HG02981 (cell line): ENCODE measurements around the gene ITGB4.

ENCODE experiments used
- ATAC-seq: cut with Tn5 transposase; IDR thresholded peaks from one replicate; pipeline ENCODE4 v1.9.1; 2021; ENCODE audit warnings: mild to moderate bottlenecking, moderate library complexity; ENCODE audit not compliant: unreplicated experiment

Gene ITGB4

DNA sequence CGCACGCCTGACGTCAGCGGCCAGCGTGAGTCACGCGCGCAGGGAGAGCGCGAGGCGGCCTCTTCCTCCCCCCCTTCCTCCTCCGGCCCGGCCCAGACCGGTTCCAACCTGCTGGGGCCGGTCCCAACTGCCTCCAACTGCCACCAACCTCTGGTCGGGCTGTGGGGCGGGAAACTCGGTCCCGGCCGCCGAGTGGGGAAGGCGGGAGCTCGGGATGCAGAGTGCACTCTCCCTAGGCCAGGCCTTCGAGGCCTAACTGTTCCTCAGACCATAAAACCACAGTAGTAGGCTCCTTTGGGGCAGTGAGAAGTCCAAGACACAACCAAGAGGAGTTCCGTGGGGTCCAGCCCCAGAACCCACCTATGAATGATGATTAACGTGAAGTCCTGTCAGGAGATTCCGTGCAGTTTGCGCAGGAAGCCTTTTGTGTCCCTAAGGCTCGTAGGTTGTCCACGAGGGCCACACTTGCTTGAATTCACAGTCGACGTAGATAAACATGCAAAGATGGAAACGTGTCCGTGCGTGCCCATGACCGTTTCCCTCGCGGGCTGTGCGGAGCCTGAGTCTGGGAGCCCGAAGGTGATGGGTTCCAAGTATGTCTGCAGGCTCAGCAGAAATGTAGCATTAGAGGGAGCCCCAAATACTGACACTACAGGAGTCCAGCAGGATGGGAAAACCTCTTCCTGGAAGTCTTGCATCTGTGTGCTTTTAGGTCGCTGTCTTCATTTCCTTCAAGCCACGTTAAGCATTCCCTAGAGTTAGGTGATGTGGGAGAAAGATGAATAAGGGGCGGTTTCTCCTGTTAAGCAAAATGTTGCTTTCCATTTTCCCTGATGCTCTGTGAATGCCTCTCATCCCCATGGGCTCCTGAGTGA is 64.0 kb downstream of the ITGB4 start:
- ATAC-seq: peak; percentile 38

DNA sequence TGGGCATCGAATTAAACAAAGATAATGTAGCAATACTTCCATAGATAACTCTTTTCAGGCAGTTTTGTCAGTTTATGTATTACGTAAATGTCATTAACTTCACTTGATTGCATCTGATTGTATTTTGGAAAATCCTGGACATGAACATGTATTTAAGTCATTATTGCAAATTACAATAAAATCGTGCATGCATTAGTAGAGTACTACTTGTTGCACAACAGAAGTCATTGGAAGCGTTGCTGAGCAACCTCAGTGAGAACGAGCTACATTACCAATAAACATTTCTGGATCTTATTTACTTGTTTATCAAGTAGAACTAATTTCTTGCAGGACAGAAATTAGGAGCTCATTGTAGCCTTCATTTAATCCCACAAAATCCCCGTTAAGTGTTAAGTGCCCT is 70.0 kb downstream of the ITGB4 start:
- no peak for ATAC-seq

DNA sequence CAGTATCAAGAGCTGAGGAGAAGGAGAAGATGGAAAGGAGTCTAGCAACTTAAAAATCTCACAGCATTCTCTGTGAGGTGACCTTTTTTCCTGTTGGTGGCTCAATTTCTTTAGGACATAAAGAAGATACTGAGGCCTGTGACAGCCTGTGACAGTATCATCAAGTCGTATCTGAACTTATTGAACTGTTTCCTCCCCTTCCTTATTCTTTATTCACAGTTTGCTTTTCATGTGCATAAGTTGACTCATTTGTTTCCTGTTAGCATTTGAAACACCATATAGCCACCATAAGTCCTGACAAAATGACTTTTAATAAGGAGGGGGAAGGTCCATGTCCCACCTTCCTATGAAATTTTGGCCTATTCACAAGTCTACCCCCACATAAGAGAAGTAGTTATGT is 72.2 kb downstream of the ITGB4 start:
- no peak for ATAC-seq

DNA sequence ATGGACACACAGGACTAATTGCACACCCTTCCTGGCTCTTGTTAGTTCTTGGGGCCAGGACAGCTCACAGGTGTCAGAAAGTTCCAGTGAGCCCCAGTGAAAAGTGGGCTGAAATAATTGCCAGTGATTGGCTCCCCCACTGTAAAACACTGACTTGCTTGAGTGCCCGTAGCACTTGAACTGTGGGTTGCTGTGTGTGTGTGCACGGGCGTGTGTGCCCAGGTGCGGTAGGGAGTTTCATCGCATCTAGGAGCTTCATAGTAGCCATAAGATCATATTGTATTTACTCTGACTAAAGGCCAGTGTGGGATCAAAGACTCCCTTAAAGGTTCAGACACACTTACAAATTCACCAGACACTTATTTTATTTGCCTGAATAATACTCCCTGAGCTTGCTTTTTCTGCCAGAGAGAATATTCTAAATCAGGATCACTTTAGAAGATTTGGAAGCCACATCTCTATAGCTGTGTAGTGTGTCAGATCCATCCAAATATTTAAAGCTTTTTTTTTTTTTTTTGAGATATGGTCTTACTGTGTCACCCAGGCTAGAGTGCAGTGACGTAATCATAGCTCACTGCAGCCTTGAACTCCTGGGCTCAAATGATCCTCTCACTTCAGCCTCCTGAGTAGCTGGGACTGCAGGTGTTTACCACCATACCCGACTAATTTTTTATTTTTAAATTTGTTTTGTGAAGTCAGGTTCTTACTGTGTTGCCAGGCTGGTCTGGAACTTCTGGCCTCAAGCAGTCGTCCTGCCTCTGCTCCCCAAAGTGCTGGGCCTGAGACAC is 74.8 kb downstream of the ITGB4 start:
- no peak for ATAC-seq

DNA sequence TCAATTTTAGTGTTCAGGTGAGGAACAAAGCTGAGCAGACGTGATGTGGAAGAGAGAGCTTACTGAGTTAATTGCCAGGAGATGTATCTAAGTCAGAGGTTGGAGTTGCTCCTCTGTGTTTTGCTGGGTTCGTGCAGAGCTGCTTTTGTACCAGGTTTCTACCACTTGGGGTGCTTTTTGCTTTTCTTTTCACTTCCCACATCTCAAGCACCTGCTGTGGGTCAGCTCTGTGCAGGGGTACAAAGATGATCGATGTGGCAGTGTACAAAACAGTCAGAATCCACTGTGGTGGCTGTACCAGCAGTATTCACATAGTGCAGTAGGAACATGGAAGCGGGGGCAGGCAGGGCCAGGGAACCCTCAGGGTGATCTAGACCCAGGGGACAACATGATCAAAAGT is 78.1 kb downstream of the ITGB4 start:
- no peak for ATAC-seq

DNA sequence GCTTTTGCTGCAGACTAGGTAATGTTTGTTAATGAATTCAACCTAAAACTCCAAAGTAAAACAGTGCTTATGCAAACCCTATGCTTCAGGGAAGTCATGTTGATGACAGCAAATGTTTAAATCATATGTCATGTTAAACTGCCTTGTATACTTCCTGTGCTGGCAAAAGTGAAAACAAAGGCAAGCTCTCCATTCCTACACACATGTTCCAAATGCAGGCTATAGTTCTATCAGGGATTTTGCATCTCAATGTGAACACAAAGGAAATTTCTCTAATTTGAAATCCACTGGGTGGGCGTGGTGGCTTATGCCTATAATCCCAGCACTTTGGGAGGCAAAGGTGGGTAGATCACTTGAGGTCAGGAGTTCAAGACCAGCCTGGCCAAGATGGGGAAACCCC is 82.6 kb downstream of the ITGB4 start:
- no peak for ATAC-seq

DNA sequence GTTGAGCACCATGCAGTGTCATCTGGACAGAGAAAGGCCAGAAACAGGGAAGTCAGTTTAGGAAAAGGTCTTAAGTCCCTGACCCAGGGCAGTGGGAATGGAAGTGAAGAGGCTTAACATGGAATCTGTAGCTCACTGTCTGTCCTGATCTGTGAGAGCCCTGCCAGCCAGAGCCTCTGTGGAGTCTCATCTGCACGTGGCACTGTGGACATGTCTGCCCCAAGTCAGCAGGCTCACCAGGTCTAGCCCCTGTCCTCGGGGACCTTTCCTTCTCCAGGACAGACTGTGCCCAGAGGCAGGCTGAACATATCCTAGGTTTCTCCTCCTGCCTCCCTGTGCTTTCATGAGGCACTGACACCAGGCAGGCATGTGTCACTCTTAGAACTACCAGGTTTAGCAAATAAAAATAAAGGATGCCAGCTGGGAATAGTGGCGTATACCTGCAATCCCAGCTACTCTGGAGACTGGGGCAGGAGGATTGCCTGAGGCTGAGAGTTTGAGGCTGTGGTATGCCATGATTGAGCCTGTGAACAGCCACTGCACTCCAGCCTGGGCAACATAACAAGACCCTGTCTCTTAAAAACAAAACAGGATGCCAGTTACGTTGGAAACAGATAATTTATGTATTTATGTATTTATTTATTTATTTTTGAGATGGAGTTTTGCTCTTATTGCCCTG is 85.7 kb downstream of the ITGB4 start:
- no peak for ATAC-seq
